Liver (tissue), 9 donors: ENCODE results near the gene RBMS3. TPM values are rescaled to one million over a fixed set of nuclear protein-coding genes. Genes with fewer than 3 reads are reported as not detected.

Experiments used
- DNase-seq: peaks from one replicate; pipeline ENCODE4 v3.0.0-alpha.2; 2017; ENCODE audit warnings: low spot score
- H3K27ac ChIP-seq, 2 donors: one replicate each; pipeline ENCODE4 v1.7.0; 2013; ENCODE audit warnings: inconsistent platforms in 2 of 2, low read length in 2 of 2, control low read depth in 1 of 2, low read depth in 1 of 2, mild to moderate bottlenecking in 1 of 2
- H3K27me3 ChIP-seq, 4 donors: one replicate each; pipeline versions ENCODE4 v1.6.1 to v1.7.0; 2013; ENCODE audit warnings: low read length in 3 of 4, inconsistent platforms in 1 of 4, mild to moderate bottlenecking in 1 of 4, moderate library complexity in 1 of 4; ENCODE audit not compliant: control insufficient read depth in 4 of 4, insufficient read depth in 4 of 4
- H3K36me3 ChIP-seq, 4 donors: one replicate each; pipeline versions ENCODE4 v1.6.1 to v1.7.0; 2013; ENCODE audit warnings: low read length in 3 of 4, mild to moderate bottlenecking in 3 of 4, low read depth in 1 of 4, moderate library complexity in 1 of 4; ENCODE audit not compliant: control insufficient read depth in 4 of 4, insufficient read depth in 3 of 4
- H3K4me1 ChIP-seq, 4 donors: one replicate each; pipeline versions ENCODE4 v1.6.1 to v1.7.0; 2013; ENCODE audit warnings: low read length in 3 of 4, mild to moderate bottlenecking in 3 of 4, moderate library complexity in 1 of 4; ENCODE audit not compliant: control insufficient read depth in 4 of 4, insufficient read depth in 4 of 4
- H3K4me3 ChIP-seq, 3 donors: one replicate each; pipeline versions ENCODE4 v1.6.1 to v1.7.0; 2013; ENCODE audit warnings: low read length in 3 of 3, control low read depth in 1 of 3, low read depth in 1 of 3, mild to moderate bottlenecking in 1 of 3
- H3K9ac ChIP-seq, 2 donors: one replicate each; pipeline ENCODE4 v1.7.0; 2013; ENCODE audit warnings: low read length in 2 of 2, mild to moderate bottlenecking in 2 of 2, moderate library complexity in 2 of 2, control low read depth in 1 of 2, low read depth in 1 of 2
- H3K9me3 ChIP-seq, 4 donors: one replicate each; pipeline versions ENCODE4 v1.6.1 to v1.7.0; 2013; ENCODE audit warnings: low read length in 3 of 4; ENCODE audit not compliant: control insufficient read depth in 4 of 4
- ATF3 ChIP-seq: IDR thresholded peaks from 2 replicates; pipeline ENCODE4 v1.6.1; 2016; ENCODE audit warnings: antibody characterized with exemption
- EGR1 ChIP-seq, 2 donors: IDR thresholded peaks; 2 replicates each; pipeline ENCODE4 v1.6.1; 2016 to 2018; ENCODE audit warnings: antibody characterized with exemption in 2 of 2, low read depth in 2 of 2
- FOXA2 ChIP-seq: IDR thresholded peaks from 2 replicates; pipeline ENCODE4 v1.6.1; 2016; ENCODE audit warnings: antibody characterized with exemption
- GABPA ChIP-seq, 2 donors: IDR thresholded peaks in 1 of 2; conservative IDR thresholded peaks in 1 of 2; 2 replicates each; pipeline ENCODE4 v1.6.1; 2016; ENCODE audit warnings: antibody characterized with exemption in 2 of 2, mild to moderate bottlenecking in 1 of 2, moderate library complexity in 1 of 2
- HNF4A ChIP-seq, 2 donors: conservative IDR thresholded peaks; 2 replicates each; pipeline ENCODE4 v1.6.1; 2016; ENCODE audit warnings: antibody characterized with exemption in 2 of 2, mild to moderate bottlenecking in 2 of 2
- HNF4G ChIP-seq: IDR thresholded peaks from 2 replicates; pipeline ENCODE4 v1.6.1; 2016; ENCODE audit warnings: antibody characterized with exemption
- NR2F2 ChIP-seq: IDR thresholded peaks from 2 replicates; pipeline ENCODE4 v1.6.1; 2016; ENCODE audit warnings: antibody characterized with exemption
- RAD21 ChIP-seq, 2 donors: IDR thresholded peaks; 2 replicates each; pipeline ENCODE4 v1.6.1; 2016; ENCODE audit warnings: antibody characterized with exemption in 2 of 2, mild to moderate bottlenecking in 2 of 2
- RXRA ChIP-seq, 2 donors: IDR thresholded peaks; 2 replicates each; pipeline ENCODE4 v1.6.1; 2017 to 2018; ENCODE audit warnings: antibody characterized with exemption in 2 of 2, mild to moderate bottlenecking in 1 of 2
- SP1 ChIP-seq: IDR thresholded peaks from 2 replicates; pipeline ENCODE4 v1.6.1; 2018; ENCODE audit warnings: antibody characterized with exemption, mild to moderate bottlenecking
- TAF1 ChIP-seq: conservative IDR thresholded peaks from 2 replicates; pipeline ENCODE4 v1.6.1; 2016; ENCODE audit warnings: antibody characterized with exemption, mild to moderate bottlenecking
- YY1 ChIP-seq: IDR thresholded peaks from 2 replicates; pipeline ENCODE4 v1.6.1; 2016; ENCODE audit warnings: antibody characterized with exemption, mild to moderate bottlenecking
- WGBS: extraction: QIAGEN DNeasy Blood & Tissue Kit; methylation state at CpG from one replicate; pipeline ENCODE4 v1.1.7; 2013; 5-methylcytosine and 5-hydroxymethylcytosine counted together
- polyA plus RNA-seq, 2 donors: library from polyadenylated mRNA; stranded (reverse) in 1 of 2; unstranded in 1 of 2; fragments of 200-250 nt in 1 of 2; fragments of >200 nt in 1 of 2; fragmentation: Nextera tagmentation in 1 of 2; extraction: Ambion mirVana in 1 of 2; gene quantifications; one replicate each; pipeline versions ENCODE4 v1.2.1 to v1.2.3, GENCODE V29; 2013 to 2015
- total RNA-seq, 2 donors: library from RNA; depleted of rRNA; stranded (reverse); fragments of >200 nt; gene quantifications; one replicate each; pipeline ENCODE4 v1.2.3, GENCODE V29; 2014
- TF ChIP-seq, protein P1 (sequence below): IDR thresholded peaks from 2 replicates; pipeline ENCODE4 v1.6.1; 2016; ENCODE audit warnings: antibody characterized with exemption, mild to moderate bottlenecking
- TF ChIP-seq, protein P2 (sequence below): IDR thresholded peaks from 2 replicates; pipeline ENCODE4 v1.6.1; 2016; ENCODE audit warnings: antibody characterized with exemption
- TF ChIP-seq, protein P3 (sequence below): IDR thresholded peaks from 2 replicates; pipeline ENCODE4 v1.6.1; 2016; ENCODE audit warnings: antibody characterized with exemption
- TF ChIP-seq, protein P4 (sequence below): fragments of 150-350 bp; IDR thresholded peaks from 2 replicates; pipeline ENCODE4 v1.5.1; 2017; ENCODE audit warnings: improper control_type of control experiment, low read depth, low read length; ENCODE audit not compliant: missing input control
- donor health status: healthy.
- donor health status: healthy.
- donor health status: healthy.
- donor health status: healthy.
- donor health status: healthy.

Gene RBMS3
- total and polyA plus RNA-seq, 4 donors = 1.2 to 14.9 (median 9.3) TPM

- TF ChIP-seq, protein P1, sequence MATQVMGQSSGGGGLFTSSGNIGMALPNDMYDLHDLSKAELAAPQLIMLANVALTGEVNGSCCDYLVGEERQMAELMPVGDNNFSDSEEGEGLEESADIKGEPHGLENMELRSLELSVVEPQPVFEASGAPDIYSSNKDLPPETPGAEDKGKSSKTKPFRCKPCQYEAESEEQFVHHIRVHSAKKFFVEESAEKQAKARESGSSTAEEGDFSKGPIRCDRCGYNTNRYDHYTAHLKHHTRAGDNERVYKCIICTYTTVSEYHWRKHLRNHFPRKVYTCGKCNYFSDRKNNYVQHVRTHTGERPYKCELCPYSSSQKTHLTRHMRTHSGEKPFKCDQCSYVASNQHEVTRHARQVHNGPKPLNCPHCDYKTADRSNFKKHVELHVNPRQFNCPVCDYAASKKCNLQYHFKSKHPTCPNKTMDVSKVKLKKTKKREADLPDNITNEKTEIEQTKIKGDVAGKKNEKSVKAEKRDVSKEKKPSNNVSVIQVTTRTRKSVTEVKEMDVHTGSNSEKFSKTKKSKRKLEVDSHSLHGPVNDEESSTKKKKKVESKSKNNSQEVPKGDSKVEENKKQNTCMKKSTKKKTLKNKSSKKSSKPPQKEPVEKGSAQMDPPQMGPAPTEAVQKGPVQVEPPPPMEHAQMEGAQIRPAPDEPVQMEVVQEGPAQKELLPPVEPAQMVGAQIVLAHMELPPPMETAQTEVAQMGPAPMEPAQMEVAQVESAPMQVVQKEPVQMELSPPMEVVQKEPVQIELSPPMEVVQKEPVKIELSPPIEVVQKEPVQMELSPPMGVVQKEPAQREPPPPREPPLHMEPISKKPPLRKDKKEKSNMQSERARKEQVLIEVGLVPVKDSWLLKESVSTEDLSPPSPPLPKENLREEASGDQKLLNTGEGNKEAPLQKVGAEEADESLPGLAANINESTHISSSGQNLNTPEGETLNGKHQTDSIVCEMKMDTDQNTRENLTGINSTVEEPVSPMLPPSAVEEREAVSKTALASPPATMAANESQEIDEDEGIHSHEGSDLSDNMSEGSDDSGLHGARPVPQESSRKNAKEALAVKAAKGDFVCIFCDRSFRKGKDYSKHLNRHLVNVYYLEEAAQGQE = no peak
- TF ChIP-seq FOXA2 (no peak), EGR1 (IDR thresholded peaks at IDR 0.05; ENCODE audit: low read depth in 2 of 2) (no peak)
Measured at GRCh38 chr3:29275309-29275708, 5.6 kb upstream of the RBMS3 start (continued).

GRCh38 chr3:29277249-29277648 is 3.6 kb upstream of the RBMS3 start:
- TF ChIP-seq, protein P2, sequence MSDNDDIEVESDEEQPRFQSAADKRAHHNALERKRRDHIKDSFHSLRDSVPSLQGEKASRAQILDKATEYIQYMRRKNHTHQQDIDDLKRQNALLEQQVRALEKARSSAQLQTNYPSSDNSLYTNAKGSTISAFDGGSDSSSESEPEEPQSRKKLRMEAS = no peak
- TF ChIP-seq NR2F2 (no peak), RAD21 (IDR thresholded peaks at IDR 0.05) (no peak), EGR1 (IDR thresholded peaks at IDR 0.05; ENCODE audit: low read depth in 2 of 2) (no peak), HNF4G (no peak), FOXA2 (no peak), HNF4A (conservative IDR thresholded peaks at IDR 0.05) (no peak), SP1 (no peak)
- peaks cover 0 to 12% (median 3%) of the 10 kb centered on the region in 4 donors for H3K4me1 ChIP-seq
- 96% methylated on average over 6 of the region's 6 CpGs for whole genome bisulfite sequencing
- no peak overlapping the region for H3K4me3 ChIP-seq
- DNase-seq = no peak
- no peak overlapping the region for H3K27ac ChIP-seq
- H3K9ac ChIP-seq = no peak overlapping the region
- no peaks in the 10 kb centered on the region for H3K9me3 ChIP-seq
- no peaks in the 10 kb centered on the region for H3K36me3 ChIP-seq
- peaks cover 0 to 11% (median 3%) of the 10 kb centered on the region in 4 donors for H3K27me3 ChIP-seq

DNA sequence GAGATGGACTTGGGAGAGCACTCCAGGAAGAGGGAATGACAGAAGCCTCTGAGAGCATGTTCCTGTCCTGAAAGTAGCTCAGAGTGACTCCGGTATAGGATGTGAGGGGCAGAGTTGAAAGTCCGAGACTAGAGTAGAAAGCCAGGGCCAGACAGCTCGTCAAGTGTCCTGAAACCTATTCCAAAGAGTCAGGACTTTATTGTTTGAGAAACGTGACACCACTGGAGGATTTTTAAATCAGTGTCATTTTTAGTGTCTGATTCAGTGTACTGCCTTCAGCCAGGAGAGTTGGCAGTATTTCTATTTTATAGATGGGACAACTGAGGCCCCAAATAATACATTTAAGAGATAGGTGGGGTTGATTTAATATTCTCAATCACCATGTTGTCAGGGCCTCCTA is 1.6 kb upstream of the RBMS3 start:
- Histone ChIP-seq H3K4me1 (peaks cover 0 to 12% (median 3%) of the 10 kb centered on the region in 4 donors), H3K4me3 (no peak overlapping the region), H3K9me3 (no peaks in the 10 kb centered on the region), H3K27ac (no peak overlapping the region), H3K27me3 (peaks cover 0 to 11% (median 3%) of the 10 kb centered on the region in 4 donors), H3K36me3 (no peaks in the 10 kb centered on the region), H3K9ac (no peak overlapping the region)
- TF ChIP-seq YY1 = no peak
- no peak for TF ChIP-seq EGR1 (IDR thresholded peaks at IDR 0.05; ENCODE audit: low read depth in 2 of 2)
- no peak for TF ChIP-seq TAF1
- no peak for TF ChIP-seq RXRA (IDR thresholded peaks at IDR 0.05)
- no peak for TF ChIP-seq NR2F2
- TF ChIP-seq SP1 = no peak
- no peak for TF ChIP-seq GABPA (IDR thresholded peaks at IDR 0.05 in 1 of 2, conservative IDR thresholded peaks at IDR 0.05 in 1 of 2)
- TF ChIP-seq, protein P3, sequence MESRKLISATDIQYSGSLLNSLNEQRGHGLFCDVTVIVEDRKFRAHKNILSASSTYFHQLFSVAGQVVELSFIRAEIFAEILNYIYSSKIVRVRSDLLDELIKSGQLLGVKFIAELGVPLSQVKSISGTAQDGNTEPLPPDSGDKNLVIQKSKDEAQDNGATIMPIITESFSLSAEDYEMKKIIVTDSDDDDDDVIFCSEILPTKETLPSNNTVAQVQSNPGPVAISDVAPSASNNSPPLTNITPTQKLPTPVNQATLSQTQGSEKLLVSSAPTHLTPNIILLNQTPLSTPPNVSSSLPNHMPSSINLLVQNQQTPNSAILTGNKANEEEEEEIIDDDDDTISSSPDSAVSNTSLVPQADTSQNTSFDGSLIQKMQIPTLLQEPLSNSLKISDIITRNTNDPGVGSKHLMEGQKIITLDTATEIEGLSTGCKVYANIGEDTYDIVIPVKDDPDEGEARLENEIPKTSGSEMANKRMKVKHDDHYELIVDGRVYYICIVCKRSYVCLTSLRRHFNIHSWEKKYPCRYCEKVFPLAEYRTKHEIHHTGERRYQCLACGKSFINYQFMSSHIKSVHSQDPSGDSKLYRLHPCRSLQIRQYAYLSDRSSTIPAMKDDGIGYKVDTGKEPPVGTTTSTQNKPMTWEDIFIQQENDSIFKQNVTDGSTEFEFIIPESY = no peak
- TF ChIP-seq HNF4G = no peak
- TF ChIP-seq, protein P4, sequence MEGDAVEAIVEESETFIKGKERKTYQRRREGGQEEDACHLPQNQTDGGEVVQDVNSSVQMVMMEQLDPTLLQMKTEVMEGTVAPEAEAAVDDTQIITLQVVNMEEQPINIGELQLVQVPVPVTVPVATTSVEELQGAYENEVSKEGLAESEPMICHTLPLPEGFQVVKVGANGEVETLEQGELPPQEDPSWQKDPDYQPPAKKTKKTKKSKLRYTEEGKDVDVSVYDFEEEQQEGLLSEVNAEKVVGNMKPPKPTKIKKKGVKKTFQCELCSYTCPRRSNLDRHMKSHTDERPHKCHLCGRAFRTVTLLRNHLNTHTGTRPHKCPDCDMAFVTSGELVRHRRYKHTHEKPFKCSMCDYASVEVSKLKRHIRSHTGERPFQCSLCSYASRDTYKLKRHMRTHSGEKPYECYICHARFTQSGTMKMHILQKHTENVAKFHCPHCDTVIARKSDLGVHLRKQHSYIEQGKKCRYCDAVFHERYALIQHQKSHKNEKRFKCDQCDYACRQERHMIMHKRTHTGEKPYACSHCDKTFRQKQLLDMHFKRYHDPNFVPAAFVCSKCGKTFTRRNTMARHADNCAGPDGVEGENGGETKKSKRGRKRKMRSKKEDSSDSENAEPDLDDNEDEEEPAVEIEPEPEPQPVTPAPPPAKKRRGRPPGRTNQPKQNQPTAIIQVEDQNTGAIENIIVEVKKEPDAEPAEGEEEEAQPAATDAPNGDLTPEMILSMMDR = no peak
- TF ChIP-seq HNF4A (conservative IDR thresholded peaks at IDR 0.05) = no peak
- no peak for TF ChIP-seq ATF3
- DNase-seq = no peak
- WGBS = 65% methylated on average over 4 of the region's 4 CpGs
